GM12872 (cell line): ENCODE measurements around the gene ANK2.

Experiments
- TF ChIP-seq, protein P1 (sequence below): IDR thresholded peaks from 3 replicates; pipeline ENCODE4 v1.5.1; 2011; ENCODE audit warnings: low read depth, mild to moderate bottlenecking, low read length, moderate library complexity; ENCODE audit not compliant: insufficient read depth

The ANK2 gene

DNA sequence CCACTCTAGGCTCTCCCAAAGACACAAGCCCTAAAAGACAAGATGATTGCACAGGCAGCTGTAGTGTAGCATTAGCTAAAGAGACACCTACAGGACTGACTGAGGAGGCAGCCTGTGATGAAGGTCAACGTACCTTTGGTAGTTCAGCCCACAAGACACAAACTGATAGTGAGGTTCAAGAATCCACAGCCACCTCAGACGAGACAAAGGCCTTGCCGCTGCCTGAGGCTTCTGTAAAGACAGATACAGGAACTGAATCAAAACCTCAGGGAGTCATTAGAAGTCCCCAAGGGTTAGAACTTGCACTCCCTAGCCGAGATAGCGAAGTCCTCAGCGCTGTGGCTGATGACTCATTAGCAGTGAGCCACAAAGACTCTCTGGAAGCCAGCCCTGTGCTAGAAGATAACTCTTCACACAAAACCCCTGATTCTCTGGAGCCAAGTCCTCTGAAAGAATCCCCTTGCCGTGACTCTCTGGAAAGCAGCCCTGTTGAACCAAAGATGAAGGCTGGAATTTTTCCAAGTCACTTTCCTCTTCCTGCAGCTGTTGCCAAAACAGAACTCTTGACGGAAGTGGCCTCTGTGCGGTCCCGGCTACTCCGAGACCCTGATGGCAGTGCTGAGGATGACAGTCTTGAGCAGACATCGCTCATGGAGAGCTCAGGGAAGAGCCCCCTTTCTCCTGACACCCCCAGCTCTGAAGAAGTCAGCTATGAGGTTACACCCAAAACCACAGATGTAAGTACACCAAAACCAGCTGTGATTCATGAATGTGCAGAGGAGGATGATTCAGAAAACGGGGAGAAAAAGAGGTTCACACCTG is 306.3 kb downstream of the ANK2 start:
- TF ChIP-seq, protein P1, sequence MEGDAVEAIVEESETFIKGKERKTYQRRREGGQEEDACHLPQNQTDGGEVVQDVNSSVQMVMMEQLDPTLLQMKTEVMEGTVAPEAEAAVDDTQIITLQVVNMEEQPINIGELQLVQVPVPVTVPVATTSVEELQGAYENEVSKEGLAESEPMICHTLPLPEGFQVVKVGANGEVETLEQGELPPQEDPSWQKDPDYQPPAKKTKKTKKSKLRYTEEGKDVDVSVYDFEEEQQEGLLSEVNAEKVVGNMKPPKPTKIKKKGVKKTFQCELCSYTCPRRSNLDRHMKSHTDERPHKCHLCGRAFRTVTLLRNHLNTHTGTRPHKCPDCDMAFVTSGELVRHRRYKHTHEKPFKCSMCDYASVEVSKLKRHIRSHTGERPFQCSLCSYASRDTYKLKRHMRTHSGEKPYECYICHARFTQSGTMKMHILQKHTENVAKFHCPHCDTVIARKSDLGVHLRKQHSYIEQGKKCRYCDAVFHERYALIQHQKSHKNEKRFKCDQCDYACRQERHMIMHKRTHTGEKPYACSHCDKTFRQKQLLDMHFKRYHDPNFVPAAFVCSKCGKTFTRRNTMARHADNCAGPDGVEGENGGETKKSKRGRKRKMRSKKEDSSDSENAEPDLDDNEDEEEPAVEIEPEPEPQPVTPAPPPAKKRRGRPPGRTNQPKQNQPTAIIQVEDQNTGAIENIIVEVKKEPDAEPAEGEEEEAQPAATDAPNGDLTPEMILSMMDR, result peak; percentile 40; the same call in 2 of the 3 replicates

DNA sequence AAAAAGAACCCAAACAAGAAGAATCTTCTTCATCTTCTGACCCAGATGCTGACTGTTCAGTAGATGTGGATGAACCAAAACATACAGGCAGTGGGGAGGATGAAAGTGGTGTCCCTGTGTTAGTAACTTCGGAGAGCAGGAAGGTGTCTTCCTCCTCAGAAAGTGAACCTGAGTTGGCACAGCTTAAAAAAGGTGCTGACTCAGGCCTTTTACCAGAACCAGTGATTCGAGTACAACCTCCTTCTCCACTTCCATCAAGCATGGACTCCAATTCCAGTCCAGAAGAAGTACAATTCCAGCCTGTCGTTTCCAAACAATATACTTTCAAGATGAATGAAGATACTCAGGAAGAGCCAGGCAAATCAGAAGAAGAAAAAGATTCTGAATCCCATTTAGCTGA is 307.0 kb downstream of the ANK2 start:
- TF ChIP-seq, protein P1, result no peak

GRCh38 chr4:113358784-113359183 is 309.3 kb downstream of the ANK2 start:
- TF ChIP-seq, protein P1, result peak; percentile 36; the same call in 1 of the 3 replicates

DNA sequence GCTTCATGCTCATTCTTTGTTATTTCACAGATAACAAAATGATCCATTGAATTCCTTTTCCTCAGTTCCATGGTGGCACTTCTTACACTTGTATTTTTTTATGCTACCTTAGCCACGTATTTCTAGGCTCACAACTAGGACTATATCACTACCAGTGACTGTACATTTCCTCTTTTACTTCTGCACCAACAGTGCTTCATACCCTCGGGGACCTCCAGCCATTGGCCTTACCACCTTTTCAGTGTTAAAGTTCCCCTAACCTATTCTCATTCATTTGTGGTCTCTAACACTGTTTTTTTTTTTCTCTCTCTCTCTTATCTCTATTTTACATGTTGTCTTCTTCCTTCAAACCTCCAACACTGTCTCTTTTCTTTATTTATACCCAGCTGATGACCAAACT is 315.9 kb downstream of the ANK2 start:
- TF ChIP-seq, protein P1, result no peak

- TF ChIP-seq, protein P1, result no peak
Measured at GRCh38 chr4:113368056-113368455, 318.6 kb downstream of the ANK2 start.

- TF ChIP-seq, protein P1, result no peak
Measured at GRCh38 chr4:113371111-113371510, 321.7 kb downstream of the ANK2 start.

DNA sequence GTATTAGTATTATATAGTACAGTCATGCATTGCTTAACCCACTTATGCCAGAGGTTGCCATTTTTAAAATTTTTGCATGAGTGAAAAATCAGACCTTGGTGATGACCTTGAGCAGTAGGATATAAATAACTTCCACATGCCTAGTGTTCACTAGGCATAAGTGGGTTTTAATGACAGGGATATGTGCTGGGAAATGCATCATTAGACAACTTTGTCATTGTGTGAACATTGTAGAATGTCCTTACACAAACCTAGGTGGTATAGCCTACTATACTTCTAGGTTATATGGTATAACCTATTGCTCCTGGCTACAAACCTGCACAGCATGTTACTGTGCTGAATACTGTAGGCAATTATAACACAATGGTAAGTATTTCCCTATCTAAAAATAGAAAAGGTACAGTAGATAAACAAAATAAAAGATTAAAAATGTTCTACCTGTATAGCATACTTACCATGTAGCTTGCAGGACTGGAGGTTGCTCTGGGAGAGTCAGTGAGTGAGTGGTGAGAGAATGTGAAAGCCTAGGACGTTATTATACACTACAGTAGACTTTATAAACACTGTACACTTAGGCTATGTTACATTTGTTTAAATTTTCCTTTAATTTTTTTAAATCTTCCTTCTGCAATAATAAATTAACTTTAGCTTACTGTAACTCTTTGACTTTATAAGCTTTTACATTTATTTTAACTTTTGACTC is 326.7 kb downstream of the ANK2 start:
- TF ChIP-seq, protein P1, result no peak
